CD4-positive, alpha-beta T cell treated with Interleukin-10 for 1 hour (primary cell): ENCODE results near the gene ARHGAP26.

Source experiments
- DNase-seq: peaks from one replicate; pipeline ENCODE4 v3.0.0-alpha.2; 2020

The ARHGAP26 gene

DNA sequence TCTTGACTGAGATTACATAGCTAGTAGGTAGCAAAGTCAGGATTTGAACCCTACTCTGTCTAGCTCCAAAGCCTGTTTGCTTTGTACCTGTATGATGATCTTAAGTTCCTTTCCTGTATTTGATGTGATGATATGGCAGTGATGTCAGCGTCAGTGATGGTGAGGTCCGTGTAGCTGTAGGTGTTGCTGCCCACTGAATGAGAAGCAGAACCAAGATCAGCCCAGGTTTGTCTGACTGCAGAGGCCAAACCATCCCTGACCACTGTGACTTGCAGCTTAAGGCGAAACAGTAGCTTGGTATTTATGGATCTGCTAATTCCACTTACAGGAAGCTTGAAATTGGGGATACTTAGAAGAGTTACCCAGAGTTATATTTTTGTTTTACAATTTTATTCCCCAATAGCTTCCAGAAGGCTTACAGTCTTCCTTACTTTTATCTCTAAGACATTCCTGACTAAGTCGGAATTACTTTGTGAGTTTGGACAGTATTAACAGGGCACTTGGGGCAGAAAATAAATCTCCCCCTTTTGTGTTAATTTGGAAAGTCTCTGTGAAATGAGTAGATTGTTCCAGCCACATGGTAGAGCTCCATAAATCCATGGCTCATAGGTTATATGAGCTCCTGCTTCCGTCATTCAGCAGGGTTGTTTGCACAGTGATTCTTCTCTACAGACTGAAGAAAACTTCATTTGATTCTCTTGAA lies 359.9 kb downstream of the ARHGAP26 start:
- no peak for DNase-seq

DNA sequence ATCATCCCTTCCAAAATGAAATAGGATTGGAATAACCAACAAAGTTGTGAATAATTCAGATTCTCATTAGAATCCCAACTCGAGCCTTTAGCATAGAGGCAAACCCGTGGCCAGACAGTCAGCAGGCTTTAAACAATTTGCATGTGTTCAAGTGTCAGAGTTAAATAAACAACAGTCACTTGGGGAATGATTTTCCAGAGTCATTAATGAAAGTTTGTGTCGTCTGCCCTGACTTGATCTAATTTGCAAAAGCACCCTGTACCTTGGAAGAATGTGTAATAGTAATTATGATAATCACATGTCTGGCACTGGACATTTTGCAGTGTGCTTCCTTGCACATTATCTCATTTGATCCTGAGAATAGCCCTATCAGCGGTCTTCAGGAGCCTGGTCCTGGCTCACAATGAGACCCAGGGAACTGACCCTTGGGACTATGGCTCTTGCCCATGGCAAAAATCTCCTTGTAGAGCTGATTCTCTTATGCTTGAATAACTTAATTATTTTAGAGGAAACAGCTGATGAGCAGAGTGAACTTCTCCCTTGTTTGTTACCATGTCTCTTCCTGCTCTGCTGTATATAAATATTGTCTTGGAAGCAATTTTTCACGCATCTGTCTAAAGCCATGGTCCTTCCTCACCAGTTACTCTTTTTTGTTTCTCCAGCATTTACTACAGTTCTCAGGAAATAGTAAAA lies 360.6 kb downstream of the ARHGAP26 start:
- DNase-seq = no peak

DNA sequence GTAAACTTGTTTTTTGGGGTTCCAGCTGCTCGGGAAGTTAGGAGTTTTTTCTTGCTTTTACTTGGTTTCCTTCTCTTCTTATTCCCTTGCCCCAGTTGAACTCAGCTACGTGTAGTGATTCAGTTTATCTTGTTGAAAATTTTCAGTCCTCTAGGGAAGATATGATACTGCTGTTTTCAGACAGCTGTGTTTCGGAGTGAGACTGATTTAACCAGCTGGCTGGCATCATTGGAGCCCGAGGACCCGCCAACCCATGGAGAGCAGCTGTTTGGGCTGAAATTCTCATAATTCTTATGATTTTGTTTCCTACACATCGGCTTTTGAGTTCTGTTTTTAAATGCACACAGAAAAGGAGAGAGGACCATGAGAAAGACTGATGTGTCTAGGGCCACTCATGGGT lies 361.8 kb downstream of the ARHGAP26 start:
- DNase-seq = no peak

DNA sequence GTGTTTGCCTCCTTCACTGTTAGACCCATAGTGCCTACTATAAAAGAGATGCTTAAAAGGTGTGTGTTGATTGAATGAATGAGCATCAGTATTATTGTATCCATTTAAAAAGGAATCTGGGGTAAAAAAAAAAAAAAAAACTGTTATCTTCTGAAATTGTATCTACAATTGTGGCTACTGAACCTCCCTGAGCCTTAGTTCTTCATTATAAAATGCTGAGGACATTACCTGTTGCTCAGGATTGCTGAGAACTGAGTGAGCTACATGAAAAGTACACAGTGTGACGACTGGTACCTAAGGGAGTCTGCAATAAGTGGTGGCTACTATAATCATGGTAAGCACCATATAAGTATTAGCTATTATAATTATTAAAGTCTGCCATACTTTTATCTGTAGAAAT lies 362.6 kb downstream of the ARHGAP26 start:
- no peak for DNase-seq

DNA sequence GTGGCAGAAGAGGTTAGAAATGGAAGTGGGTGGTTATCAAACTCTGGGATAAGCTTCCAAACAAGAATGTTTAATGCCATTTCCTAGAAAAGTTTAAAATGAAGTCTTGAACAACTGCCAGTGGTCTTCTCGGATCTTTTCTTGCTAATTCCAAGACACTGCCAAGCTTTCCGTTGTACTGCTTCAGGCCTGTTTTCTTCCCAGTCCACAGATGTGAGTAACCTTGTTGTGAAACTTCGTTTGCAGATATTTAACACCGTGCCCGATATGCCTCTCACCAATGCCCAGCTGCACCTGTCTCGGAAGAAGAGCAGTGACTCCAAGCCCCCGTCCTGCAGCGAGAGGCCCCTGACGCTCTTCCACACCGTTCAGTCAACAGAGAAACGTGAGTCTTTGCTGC lies 363.5 kb downstream of the ARHGAP26 start:
- DNase-seq = no peak

- DNase-seq = no peak
Observed at GRCh38 chr5:143134269-143134668, 364.1 kb downstream of the ARHGAP26 start.

DNA sequence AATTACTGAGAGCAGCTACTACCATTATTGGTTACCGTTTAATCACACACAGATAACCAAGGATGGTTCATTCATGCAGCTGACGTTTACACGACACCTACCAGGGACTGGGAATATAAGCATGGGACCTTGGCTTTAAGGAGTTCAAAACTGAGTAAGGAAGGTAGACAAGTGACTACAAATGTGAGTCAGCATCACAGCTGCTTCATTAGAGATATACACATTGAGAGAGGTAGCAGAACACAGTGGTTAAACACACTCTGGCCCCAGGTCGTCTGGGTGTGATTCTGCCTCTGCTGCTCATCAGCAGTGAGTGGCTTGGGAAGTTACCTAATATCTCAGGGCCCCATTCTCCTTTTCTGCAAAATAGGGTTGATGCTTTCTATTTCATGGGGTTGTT lies 364.7 kb downstream of the ARHGAP26 start:
- no peak for DNase-seq

DNA sequence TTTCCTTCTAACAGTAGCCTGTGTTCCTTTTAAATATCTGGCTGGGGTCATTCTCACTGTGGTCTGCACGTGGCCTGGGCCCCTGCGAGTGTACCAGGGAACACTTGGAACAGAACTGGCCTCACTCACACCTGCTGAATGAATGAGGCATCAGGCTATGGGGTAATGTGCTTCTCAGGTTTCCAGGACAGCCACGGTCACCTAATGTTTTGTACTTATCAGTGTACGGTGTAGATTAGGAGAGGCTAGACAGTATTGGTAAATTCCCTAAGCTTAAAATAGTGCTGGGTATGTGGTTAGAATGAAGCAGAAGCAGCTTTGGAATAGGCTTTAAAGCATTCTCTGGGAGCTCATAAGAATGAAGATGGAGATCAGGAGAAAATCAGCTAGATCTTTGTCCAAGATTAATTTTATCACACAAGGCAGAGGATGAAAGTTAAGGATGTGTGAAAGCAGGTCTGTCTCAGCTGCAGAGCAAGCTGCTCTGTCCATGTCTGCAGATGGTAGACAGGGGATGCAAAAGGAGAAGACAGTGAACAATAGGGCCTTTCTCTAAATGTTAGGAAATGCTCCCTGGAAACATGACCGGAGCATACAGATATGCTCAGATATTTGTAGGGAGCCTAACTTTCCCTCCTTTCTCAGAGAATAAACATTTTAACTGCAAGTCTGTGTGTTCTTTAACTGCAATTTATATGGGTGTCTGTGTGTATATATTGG lies 365.8 kb downstream of the ARHGAP26 start:
- no peak for DNase-seq

DNA sequence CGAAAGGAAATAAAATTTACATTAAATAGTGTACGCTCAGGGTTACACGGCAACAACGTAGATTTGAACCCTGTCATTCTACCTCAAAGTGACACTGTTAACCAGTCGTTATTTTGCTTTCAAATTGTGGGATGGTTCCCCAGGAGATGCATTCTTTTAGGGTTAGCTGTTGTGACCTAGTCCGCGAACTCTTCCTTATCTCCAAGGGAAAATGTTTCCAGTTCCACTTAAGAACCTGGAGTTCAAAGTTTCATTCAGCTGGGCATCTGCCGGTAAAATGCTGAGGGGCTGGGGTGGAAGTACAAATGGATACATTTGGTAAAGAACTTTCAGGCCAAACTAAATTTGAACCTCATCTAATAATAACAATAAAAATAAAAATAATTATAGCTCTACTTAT lies 368.7 kb downstream of the ARHGAP26 start:
- DNase-seq = no peak

- DNase-seq = no peak
Observed at GRCh38 chr5:143139585-143139984, 369.4 kb downstream of the ARHGAP26 start.

GRCh38 chr5:143140492-143141203 lies 370.5 kb downstream of the ARHGAP26 start:
- DNase-seq = no peak

GRCh38 chr5:143141652-143142051 lies 371.5 kb downstream of the ARHGAP26 start:
- DNase-seq = no peak

DNA sequence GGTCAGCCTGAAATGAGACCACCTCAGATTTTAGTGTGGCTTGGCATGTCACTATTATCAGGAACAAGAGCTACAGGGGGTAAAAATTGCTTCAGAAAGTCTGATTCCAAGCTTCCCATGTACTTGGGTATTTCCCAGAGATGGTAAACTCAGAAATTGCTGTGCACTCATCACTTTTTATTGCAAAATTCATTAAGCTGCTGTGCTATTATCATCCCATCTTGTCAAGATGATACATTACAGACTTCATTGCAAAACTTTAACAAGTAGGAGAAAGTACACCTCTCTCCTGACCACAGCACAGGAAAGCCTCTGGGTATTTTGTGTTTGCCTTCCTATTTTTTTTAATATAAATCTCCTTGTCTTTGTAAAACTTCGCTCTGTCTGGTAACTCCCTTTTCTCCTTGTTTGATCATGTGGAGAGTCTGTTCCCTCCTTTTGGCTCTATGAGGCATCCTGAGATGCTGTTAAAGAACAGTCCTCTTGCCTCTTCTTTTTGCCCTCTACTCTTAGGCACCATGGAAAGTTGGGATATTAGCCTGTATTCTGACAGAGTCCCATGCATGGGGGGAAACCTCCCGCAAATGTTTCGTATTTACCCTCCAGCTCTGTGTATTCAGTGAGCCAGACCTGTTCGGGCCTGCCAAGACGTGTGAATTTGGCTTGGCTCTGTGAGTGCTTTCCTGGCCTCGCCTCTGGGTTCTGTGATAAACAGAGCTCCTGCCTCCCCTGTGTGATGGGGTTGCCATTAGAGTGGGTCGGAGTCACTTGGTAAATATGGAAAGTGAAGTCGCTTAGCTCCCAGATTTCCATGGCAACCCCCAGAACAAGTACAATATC lies 372.6 kb downstream of the ARHGAP26 start:
- DNase-seq = no peak

GRCh38 chr5:143143973-143144372 lies 373.8 kb downstream of the ARHGAP26 start:
- DNase-seq = no peak

- DNase-seq = no peak
Observed at GRCh38 chr5:143145243-143146160, 375.3 kb downstream of the ARHGAP26 start.

- DNase-seq = no peak
Observed at GRCh38 chr5:143146161-143146560, 376.0 kb downstream of the ARHGAP26 start.

DNA sequence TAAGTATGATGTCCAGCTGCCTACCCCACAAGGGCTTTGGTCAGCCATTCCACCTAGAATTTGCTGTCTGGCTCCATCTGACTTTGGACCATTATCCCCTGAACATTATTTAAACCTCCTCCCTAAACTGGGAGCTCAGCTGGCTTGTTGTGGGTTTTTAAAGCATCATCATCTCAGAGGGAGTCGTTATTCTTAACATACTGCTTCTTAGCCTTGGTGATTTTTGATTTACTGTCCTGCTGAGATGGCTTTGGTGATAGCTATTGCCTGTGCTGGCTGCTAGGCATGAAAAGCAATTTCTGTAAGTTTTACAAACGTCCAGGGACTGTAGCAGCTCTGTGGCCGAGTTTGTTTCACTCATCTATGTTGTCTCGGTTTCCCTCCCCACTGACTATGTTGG lies 377.2 kb downstream of the ARHGAP26 start:
- DNase-seq = no peak

- no peak for DNase-seq
Observed at GRCh38 chr5:143147902-143148301, 377.7 kb downstream of the ARHGAP26 start.

GRCh38 chr5:143148771-143149170 lies 378.6 kb downstream of the ARHGAP26 start:
- no peak for DNase-seq

GRCh38 chr5:143149759-143150158 lies 379.6 kb downstream of the ARHGAP26 start:
- DNase-seq = no peak

DNA sequence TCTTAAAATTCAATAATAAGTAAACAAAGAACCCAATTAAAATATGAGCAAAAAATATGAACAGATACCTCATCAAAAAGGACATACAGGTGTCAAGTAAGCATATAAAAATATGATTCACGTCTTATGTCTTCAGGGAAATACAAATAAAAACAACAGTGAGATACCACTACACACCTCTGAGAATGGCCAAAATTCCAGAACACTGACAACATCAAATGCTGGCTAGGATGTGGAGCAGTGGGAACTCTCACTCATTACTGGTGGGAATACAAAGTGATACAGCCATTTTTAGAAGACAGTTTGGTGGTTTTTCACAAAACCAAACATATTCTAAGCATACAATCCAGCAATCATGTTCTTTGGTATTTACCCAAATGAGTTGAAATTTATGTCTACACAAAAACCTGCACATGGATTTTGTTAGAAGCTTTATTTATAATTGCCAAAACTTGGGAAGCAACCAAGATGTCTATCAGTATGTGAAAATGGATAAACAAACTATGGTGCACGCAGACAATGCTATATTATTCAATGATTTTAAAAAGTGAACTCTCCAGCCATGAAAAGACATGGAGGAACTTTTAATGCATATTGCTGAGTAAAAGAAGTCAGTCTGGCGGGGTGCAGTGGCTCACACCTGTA lies 381.0 kb downstream of the ARHGAP26 start:
- DNase-seq = no peak
